Astrocyte (in vitro differentiated cells and primary cell): Measurements from ENCODE around the gene IL9. TPM values are rescaled to one million over a fixed set of nuclear protein-coding genes. Genes with fewer than 3 reads are reported as not detected.

Experiments
- DNase-seq: peaks from one replicate; pipeline ENCODE4 v3.0.0-alpha.2; 2010; ENCODE audit warnings: low read depth
- FAIRE-seq: peaks from 2 replicates; lab custom pipeline; 2011; peaks lifted over from hg19 to GRCh38; lab: Jason Lieb, UNC
- H2AFZ ChIP-seq: 2 replicates; pipeline ENCODE4 v1.6.0; 2012; ENCODE audit warnings: low read depth, low read length, inconsistent platforms
- H3K27ac ChIP-seq: 2 replicates; pipeline ENCODE4 v1.5.1; 2011; ENCODE audit warnings: low read depth, low read length, inconsistent platforms
- H3K27me3 ChIP-seq: 2 replicates; pipeline ENCODE4 v1.6.0; 2011; ENCODE audit warnings: low read length, inconsistent platforms; ENCODE audit not compliant: insufficient read depth
- H3K36me3 ChIP-seq: 2 replicates; pipeline ENCODE4 v1.5.1; 2011; ENCODE audit warnings: low read length, inconsistent platforms; ENCODE audit not compliant: insufficient read depth
- H3K4me1 ChIP-seq: 2 replicates; pipeline ENCODE4 v1.5.1; 2011; ENCODE audit warnings: low read length, inconsistent platforms; ENCODE audit not compliant: insufficient read depth
- H3K4me2 ChIP-seq: 2 replicates; pipeline ENCODE4 v1.6.0; 2012; ENCODE audit warnings: low read length, inconsistent platforms
- H3K4me3 ChIP-seq: 2 replicates; pipeline ENCODE4 v1.5.1; 2011; ENCODE audit warnings: low read depth, mild to moderate bottlenecking, low read length, inconsistent platforms; ENCODE audit not compliant: insufficient read depth
- H3K79me2 ChIP-seq: 2 replicates; pipeline ENCODE4 v1.6.0; 2012; ENCODE audit warnings: mild to moderate bottlenecking, low read length, inconsistent platforms; ENCODE audit not compliant: insufficient read depth
- H3K9ac ChIP-seq: 2 replicates; pipeline ENCODE4 v1.6.0; 2012; ENCODE audit warnings: mild to moderate bottlenecking, low read length, inconsistent platforms
- H3K9me3 ChIP-seq: 2 replicates; pipeline ENCODE4 v1.5.1; 2012; ENCODE audit warnings: low read depth, mild to moderate bottlenecking, low read length, inconsistent platforms; ENCODE audit not compliant: insufficient read depth
- H4K20me1 ChIP-seq: 2 replicates; pipeline ENCODE4 v1.6.0; 2012; ENCODE audit warnings: low read length, inconsistent platforms; ENCODE audit not compliant: insufficient read depth
- H3K27ac Mint-ChIP-seq: one replicate; pipeline ENCODE4 v1.8.0; 2021; ENCODE audit warnings: mild to moderate bottlenecking, mixed read lengths; ENCODE audit not compliant: unreplicated experiment
- H3K27me3 Mint-ChIP-seq: one replicate; pipeline ENCODE4 v1.8.0; 2021; ENCODE audit warnings: low read depth, mixed read lengths; ENCODE audit not compliant: unreplicated experiment
- H3K36me3 Mint-ChIP-seq: one replicate; pipeline ENCODE4 v1.8.0; 2021; ENCODE audit warnings: low read depth, mixed read lengths; ENCODE audit not compliant: unreplicated experiment
- H3K4me1 Mint-ChIP-seq: one replicate; pipeline ENCODE4 v1.8.0; 2021; ENCODE audit warnings: low read depth, mixed read lengths; ENCODE audit not compliant: unreplicated experiment
- H3K4me3 Mint-ChIP-seq: one replicate; pipeline ENCODE4 v1.8.0; 2021; ENCODE audit warnings: mild to moderate bottlenecking, moderate library complexity, mixed read lengths; ENCODE audit not compliant: unreplicated experiment
- H3K9me3 Mint-ChIP-seq: one replicate; pipeline ENCODE4 v1.8.0; 2021; ENCODE audit warnings: mild to moderate bottlenecking, mixed read lengths; ENCODE audit not compliant: unreplicated experiment
- CTCF ChIP-seq: IDR thresholded peaks from 2 replicates; pipeline ENCODE4 v1.5.1; 2011; ENCODE audit warnings: low read depth, mild to moderate bottlenecking, inconsistent platforms, low read length, moderate library complexity; ENCODE audit not compliant: insufficient read depth
- EZH2 ChIP-seq: IDR thresholded peaks from 2 replicates; pipeline ENCODE4 v1.6.1; 2012; ENCODE audit warnings: mild to moderate bottlenecking, low read length, inconsistent platforms; ENCODE audit not compliant: insufficient read depth
- total RNA-seq: library from RNA; stranded (reverse); gene quantifications from 2 replicates; pipeline ENCODE4 v1.2.1, GENCODE V29; 2021

The IL9 gene
- total RNA-seq, 1 donor from 2014 or later: not detected

- H3K27ac Mint-ChIP-seq: no peak overlapping the region
- H3K27ac ChIP-seq: no peak overlapping the region
- DNase-seq (no peak), FAIRE-seq (no peak)
- H3K27me3 ChIP-seq: peaks cover 27% of the 10 kb centered on the region
- no peaks in the 10 kb centered on the region for H3K36me3 ChIP-seq
- H3K4me1 ChIP-seq: no peaks in the 10 kb centered on the region
- H4K20me1 ChIP-seq: no peaks in the 10 kb centered on the region
- no peak overlapping the region for H3K4me3 Mint-ChIP-seq
- H3K36me3 Mint-ChIP-seq: no peaks in the 10 kb centered on the region
- peaks cover 3% of the 10 kb centered on the region for H3K9me3 Mint-ChIP-seq
- no peak overlapping the region for H3K9ac ChIP-seq
- no peaks in the 10 kb centered on the region for H3K79me2 ChIP-seq
- no peaks in the 10 kb centered on the region for H3K9me3 ChIP-seq
- no peak overlapping the region for H3K4me2 ChIP-seq
- no peaks in the 10 kb centered on the region for H3K4me1 Mint-ChIP-seq
- H3K27me3 Mint-ChIP-seq: peaks cover 47% of the 10 kb centered on the region
- no peak overlapping the region for H2AFZ ChIP-seq
- H3K4me3 ChIP-seq: no peak overlapping the region
- TF ChIP-seq CTCF (no peak), EZH2 (no peak)
These were observed 9.5 kb upstream of the IL9 start for GRCh38 chr5:135905144-135905543.

GRCh38 chr5:135901633-135902032 is 6.0 kb upstream of the IL9 start:
- DNase-seq (no peak), FAIRE-seq (no peak)
- Mint-ChIP-seq H3K4me3 (no peak overlapping the region), H3K27ac (no peak overlapping the region), H3K9me3 (no peaks in the 10 kb centered on the region), H3K4me1 (no peaks in the 10 kb centered on the region), H3K36me3 (no peaks in the 10 kb centered on the region), H3K27me3 (peaks cover 48% of the 10 kb centered on the region)
- H3K79me2 ChIP-seq: no peaks in the 10 kb centered on the region
- TF ChIP-seq CTCF (no peak), EZH2 (no peak)
- no peak overlapping the region for H3K9ac ChIP-seq
- peaks cover 16% of the 10 kb centered on the region for H3K27me3 ChIP-seq
- H3K27ac ChIP-seq: no peak overlapping the region
- no peaks in the 10 kb centered on the region for H3K4me1 ChIP-seq
- no peak overlapping the region for H3K4me3 ChIP-seq
- no peak overlapping the region for H3K4me2 ChIP-seq
- no peak overlapping the region for H2AFZ ChIP-seq
- no peaks in the 10 kb centered on the region for H3K36me3 ChIP-seq
- H4K20me1 ChIP-seq: no peaks in the 10 kb centered on the region
- H3K9me3 ChIP-seq: no peaks in the 10 kb centered on the region

GRCh38 chr5:135900276-135900675 is 4.6 kb upstream of the IL9 start:
- Histone ChIP-seq H3K27me3 (peaks cover 17% of the 10 kb centered on the region), H3K4me1 (no peaks in the 10 kb centered on the region), H3K4me2 (no peak overlapping the region), H3K27ac (no peak overlapping the region), H2AFZ (no peak overlapping the region), H3K4me3 (no peak overlapping the region), H3K9ac (no peak overlapping the region), H3K9me3 (no peaks in the 10 kb centered on the region), H3K36me3 (no peaks in the 10 kb centered on the region), H3K79me2 (no peaks in the 10 kb centered on the region), H4K20me1 (no peaks in the 10 kb centered on the region)
- FAIRE-seq (no peak), DNase-seq (no peak)
- Mint-ChIP-seq H3K36me3 (no peaks in the 10 kb centered on the region), H3K27me3 (peaks cover 51% of the 10 kb centered on the region), H3K9me3 (no peaks in the 10 kb centered on the region), H3K27ac (no peak overlapping the region), H3K4me3 (no peak overlapping the region), H3K4me1 (no peaks in the 10 kb centered on the region)
- TF ChIP-seq EZH2 (no peak), CTCF (no peak)
